Stimulated activated CD4-positive, alpha-beta T cell treated with anti-CD3 and anti-CD28 coated beads, Interleukin-4, amount 100 ng/mL, for 48 hours (primary cell): ENCODE results near the gene NKX3-2.
A peak's percentile ranks its signal among the peaks of the same experiment; 100 is the strongest.
"Not testable (repeated sequence)": the region's sequence is repeated elsewhere in the genome, so short reads cannot be mapped to it uniquely, and the experiment has no call there.

Source experiments
- DNase-seq, 2 donors: peaks; one replicate each; pipeline ENCODE4 v3.0.0-alpha.2; 2020; ENCODE audit warnings: low read depth in 2 of 2

Gene NKX3-2

DNA sequence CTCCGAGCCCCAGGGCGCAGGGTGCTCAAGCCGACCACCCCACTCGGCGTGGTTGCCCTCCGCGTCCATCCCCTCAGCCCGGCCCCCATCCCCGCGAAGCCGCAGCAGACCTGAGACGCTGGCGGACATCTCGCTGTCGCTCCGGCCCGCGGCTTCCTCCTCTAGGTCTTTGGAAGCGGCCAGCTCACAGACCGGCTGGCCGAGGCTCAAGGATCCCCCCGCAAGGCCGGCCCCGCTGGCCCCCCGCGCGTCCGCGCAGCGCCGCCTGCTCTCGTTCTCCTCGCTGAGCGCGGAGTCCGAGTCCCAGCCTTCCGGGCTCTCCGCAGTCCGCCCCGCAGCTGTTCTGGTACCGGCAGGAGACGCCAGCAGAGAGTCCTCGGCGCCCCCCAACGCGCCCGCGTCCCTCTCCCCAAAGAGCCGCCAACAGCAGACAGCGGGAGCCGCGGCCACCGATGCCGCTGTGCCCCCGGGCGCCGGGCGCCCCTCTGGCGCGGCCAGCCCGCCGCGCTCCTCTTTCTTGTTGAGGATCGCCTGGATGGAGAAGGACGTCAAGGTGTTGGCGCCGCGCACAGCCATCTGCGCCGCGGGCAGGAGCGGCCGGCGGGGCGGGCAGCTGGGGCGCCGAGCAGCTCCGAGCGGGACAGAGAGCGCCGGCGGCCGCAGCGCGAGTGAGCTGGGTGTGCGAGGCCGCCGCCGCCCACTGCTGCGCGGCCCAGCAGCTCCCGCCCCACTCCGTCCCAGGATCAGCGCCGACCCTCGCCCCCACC lies at the start of gene NKX3-2:
NKX3-2 (minus strand) TSS at position 670 of the 767 bp plus-strand sequence; CDS start at position 576, 94 bp downstream.
- DNase-seq = no peak

DNA sequence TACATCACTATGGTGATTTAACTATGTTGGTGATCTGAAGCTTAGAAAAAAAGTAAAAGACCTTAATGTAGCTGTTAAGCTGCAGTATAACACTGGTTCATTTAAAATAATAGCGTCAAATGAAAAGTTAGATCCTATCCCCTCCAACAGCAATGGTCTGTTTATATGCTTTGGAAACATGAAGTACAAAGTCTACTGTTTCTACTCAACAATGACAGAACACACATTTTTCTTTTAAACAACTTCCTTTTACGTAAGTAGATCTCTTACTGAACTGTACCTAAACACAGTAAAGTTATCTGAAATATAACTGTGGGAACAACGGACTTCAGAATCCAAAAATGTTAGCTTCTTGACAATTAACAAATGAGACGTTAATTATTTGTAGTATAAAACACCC lies 47.9 kb upstream of the NKX3-2 start:
- DNase-seq = no peak

DNA sequence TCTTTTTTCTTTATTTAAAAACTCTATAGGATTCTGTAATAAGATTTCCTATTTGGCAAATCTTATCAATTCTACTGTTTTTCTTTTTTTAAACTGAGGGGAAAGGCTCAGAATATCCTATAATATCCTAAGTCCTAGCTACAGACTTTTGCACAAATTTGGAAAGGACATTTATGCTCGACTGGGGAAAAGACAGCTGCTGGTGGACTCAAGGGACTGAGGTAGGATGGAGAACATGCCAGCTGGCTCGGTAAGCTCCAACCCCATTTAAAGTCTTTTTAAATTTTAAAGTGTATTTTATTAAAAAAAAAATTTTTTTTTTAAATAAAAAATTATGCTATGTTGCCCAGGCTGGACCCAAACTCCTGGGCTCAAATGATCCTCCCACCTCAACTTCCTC lies 46.5 kb upstream of the NKX3-2 start:
- DNase-seq = no peak

DNA sequence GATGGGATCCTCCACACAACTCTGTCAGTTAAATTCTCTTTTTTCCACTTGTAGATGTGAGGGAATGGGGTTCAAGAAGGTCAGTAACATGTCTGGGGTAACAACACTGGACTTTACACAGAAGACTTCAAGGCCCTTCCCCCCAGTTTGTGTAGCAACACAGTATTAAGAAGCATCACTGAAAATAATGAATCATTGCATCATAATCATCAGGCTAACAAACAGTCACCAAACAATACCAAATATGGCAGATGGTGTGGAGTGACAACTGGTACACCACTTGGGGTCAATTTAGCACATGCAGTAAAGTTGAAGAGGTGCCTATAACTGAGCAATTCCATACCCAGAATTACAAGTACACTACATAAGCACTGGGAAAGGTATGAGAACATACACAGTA lies 44.6 kb upstream of the NKX3-2 start:
- no peak for DNase-seq

GRCh38 chr4:13584481-13584880 lies 40.2 kb upstream of the NKX3-2 start:
- DNase-seq = no peak

GRCh38 chr4:13580036-13580435 lies 35.7 kb upstream of the NKX3-2 start:
- DNase-seq = no peak

DNA sequence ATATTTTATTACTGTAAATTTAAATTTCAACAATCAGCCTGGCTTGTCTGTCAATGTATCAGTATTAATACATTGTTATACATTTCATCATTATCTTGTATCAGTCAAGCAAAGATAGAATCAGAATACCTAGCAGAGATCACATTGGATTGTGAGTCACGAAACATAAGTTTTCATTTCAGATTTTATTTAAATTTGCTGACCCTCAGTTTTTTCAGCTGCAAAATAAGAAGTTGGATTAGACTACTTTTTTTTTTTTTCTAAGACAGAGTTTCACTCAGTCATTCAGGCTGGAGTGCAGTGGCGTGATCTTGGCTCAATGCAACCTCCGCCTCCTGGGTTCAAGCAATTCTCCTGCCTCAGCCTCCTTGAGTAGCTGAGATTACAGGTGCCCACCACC lies 33.4 kb upstream of the NKX3-2 start:
- no peak for DNase-seq

GRCh38 chr4:13570916-13571315 lies 26.6 kb upstream of the NKX3-2 start:
- DNase-seq = no peak

DNA sequence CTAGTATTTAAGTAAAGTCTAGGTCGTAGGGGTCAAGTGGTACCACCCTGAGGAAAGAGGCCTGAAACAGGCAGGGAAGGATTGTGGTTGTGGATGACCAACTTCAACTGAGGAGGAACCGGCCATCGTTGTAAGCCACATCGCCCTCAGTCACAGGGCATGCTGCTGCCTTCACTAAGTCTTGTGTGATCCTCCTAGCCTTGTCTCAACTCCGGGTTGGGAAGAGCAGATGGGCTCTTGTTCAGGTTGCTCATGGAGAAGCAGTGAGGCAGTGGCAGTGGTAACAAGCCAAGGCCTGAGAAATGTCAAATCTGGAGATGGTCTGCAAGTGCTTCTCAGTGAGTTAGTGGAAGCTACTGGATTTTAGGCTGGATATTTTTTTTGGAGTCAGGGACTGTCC lies 22.8 kb upstream of the NKX3-2 start:
- DNase-seq = no peak

GRCh38 chr4:13562876-13563275 lies 18.6 kb upstream of the NKX3-2 start:
- no peak for DNase-seq

GRCh38 chr4:13561673-13562072 lies 17.4 kb upstream of the NKX3-2 start:
- no peak for DNase-seq

DNA sequence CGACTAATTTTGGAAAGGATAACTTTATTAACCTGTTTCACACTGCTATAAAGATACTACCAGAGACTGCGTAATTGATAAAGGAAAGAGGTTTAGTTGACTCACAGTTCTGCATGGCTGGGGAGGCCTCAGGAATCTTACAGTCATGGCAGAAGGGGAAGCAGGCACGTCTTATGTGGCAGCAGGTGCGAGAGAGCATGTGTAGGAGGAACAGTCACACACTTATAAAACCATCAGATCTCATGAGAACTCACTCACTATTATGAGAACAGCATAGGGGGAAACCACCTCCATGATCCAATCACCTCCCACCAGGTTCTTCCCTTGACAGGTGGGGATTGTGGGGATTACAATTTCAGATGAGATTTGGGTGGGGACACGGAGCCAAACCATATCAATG lies 15.8 kb upstream of the NKX3-2 start:
- DNase-seq = not testable (repeated sequence)

DNA sequence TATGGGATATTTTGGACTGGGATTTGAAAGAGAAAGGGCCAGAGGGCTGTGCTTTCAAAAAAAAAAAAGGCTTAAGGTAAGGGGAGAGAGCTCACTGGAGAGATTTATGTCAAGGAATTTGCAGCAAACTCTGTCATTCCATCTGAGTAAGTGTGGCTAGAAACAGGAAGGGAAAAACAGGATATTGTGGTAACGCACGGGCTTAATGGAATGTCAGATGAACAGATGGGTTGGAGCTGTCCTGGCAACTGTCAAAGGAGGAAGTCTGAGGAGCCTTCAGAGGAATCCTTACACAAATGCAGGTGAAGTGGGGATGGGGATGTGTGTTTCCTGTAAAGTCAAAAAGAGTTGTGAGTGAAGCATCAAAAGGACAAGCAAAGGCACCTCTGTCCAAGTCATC lies 15.1 kb upstream of the NKX3-2 start:
- no peak for DNase-seq

DNA sequence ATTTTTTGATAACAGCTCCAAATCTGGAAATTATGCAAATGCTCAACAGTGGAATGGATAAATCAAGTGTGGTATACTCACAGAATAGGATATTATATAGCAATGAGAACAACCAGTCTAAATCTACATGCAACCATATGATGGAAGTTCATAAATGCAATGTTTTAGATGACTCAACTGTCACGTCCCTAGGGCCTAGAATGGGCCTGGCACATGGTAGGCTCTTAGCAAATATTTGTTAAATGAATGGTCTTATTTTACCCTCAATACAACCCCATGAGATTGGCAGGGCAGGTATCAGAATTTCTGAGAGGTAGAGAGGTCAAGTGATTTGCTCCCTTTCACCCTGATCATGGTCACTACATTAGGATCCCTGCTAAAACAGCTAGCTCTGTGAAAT lies 14.6 kb upstream of the NKX3-2 start:
- DNase-seq = no peak

- no peak for DNase-seq
These were observed 11.0 kb upstream of the NKX3-2 start for GRCh38 chr4:13555325-13555724.

DNA sequence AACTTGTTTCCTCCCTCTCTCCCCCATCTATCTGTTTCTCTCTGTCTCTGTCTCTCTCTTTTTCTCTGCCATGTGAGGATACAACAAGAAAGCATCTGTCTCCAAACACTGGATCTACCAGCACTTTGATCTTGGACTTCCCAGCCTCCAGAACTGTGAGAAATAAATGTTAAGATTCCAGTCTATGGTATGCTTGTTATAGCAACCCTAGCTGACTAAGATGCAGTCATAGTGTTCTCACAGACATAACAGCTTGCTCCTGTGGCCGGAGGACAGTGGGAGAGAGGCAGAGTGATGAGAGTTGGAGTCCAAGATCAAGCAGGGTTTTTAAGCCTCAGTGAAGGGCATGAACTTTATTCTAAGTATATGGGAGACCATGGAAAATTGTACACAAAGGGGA lies 8.8 kb upstream of the NKX3-2 start:
- DNase-seq = no peak

DNA sequence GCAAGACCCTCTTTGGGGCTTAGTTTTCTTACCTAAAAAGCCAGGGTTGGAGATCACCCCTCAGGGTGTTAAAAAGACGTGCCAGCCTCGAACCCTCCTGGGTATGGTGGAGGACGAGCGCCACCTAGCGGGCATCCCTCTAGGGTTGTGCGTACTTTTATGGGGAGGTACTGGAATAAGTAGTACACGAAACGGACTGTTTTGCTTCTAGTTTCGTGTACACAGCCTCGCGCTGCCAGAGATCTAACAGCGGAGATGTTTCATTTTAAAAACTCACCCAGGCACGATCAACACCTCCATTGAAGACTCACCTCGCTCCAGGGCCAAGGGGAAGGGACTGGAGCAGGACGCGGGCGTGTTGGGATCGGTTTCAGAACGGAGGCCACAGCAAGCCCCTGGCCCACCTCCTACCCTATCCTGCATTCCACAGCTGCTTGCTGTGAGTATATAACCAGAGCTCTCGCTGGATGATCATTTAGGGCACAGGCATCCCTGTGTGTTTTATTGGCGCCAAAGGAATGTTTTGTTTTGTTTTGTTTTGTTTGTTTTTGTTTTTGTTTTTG lies 4.8 kb upstream of the NKX3-2 start:
- peak; percentile 84 to 93 for DNase-seq

- no peak for DNase-seq
These were observed 4.0 kb upstream of the NKX3-2 start for GRCh38 chr4:13548059-13548983.

DNA sequence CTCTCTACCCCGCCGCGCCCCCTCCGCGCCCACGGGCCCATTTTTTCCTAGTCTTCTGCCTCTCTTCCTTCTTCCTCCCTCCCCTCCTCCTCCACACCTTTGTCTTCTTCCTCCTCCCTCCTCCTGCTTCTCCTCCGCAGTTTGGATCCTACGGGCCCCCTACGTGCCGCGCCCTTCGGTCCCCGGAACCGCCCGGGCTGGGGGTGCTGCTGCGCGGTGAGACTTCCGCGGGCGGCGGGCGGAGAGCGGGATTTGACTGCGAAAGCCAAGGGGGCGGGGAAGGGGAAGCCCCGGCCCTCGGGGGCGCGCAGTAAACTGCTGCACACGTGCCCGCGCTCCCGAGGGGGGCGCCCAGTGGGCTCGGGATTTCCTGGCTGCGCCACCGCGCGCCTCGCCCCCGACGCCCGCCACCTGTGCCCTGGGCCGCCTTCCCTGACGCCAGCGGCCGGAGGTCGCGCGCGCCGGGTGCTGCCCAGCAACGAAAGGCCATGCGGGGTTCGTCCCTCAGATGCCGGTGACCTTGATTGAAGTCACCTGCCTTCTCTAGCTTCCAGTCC lies 3.3 kb upstream of the NKX3-2 start:
- DNase-seq = no peak

DNA sequence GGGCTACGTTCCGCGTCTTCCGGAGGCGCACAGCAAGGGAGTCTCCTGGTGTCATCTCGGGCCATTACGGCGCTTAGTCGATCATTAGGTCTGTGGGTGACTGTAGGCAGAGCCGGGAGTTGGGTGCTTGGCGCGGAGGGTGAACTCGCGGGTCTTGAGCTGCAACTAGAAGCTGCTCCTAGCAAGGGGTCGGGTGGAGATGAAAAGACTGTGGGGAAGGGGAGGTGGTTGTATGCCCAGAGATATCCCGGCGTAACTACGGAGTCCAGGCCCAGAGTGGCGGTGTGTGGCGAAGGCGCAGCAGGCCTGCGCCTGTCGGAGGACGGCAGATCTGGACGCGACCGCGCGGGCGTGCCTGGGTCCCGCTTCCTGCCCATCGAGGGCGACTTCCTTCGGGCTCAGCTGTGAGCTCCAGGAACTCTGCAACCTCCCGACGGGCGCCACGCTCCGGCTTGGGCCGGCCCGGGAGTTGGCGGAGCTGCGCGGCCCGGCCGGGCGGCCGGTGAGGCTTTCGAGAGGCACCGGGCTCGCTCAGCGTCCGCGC lies 2.7 kb upstream of the NKX3-2 start:
- no peak for DNase-seq

- no peak for DNase-seq
These were observed 2.0 kb upstream of the NKX3-2 start for GRCh38 chr4:13546142-13546940.
